Measurements from ENCODE around the gene ZNF724.
"Not testable (repeated sequence)": the region's sequence is repeated elsewhere in the genome, so short reads cannot be mapped to it uniquely, and the experiment has no call there.

The ZNF724 gene

GRCh38 chr19:23249911-23250649 is at the start of gene ZNF724:
Gene ZNF724, minus strand, starts transcription at chr19:23250394. Its CDS starts 152 bp downstream, at chr19:23250242.
- in situ Hi-C loops (cut with MboI; ENCODE audit: low sequenced_read_pairs): no loop called here

GRCh38 chr19:23294141-23294540 is 43.9 kb upstream of the ZNF724 start:
- in situ Hi-C loops (cut with MboI; ENCODE audit: low sequenced_read_pairs): no loop called here

DNA sequence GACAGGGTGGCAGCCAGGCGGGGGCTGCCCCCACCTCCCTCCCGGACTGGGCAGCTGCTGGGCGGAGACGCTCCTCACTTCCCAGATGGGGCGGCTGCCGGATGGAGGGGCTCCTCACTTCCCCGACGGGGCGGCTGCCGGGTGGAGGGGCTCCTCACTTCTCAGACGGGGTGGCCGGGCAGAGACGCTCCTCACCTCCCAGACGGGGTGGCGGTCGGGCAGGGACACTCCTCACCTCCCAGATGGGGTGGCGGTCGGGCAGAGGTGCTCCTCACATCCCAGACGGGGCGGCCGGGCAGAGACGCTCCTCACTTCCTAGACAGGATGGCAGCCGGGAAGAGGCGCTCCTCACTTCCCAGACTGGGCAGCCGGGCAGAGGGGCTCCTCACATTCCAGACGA is 39.8 kb upstream of the ZNF724 start:
- in situ Hi-C loops (cut with MboI; ENCODE audit: low sequenced_read_pairs): not testable (repeated sequence)

- in situ Hi-C loops (cut with MboI; ENCODE audit: low sequenced_read_pairs): no loop called here
Observed at GRCh38 chr19:23287620-23288019, 37.4 kb upstream of the ZNF724 start.

DNA sequence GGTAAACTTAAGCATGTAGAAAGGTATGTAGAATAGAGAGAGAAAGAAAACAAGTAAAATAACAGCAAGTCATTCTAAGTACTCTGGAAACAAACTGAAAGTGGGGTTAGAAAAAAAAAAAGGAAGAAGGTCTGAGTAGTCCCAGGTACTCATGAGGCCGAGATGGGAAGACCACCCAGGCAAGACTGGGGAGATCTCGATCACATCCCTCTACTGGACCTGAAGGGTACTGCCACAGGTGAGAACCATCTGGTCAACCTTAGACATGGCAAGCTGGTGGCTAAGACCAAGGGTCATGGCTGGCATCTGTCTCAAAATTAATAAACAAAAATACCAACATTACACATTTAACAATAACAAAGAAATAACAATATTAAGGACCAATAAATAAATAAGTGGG is 36.3 kb upstream of the ZNF724 start:
- in situ Hi-C loops (cut with MboI; ENCODE audit: low sequenced_read_pairs): no loop called here

DNA sequence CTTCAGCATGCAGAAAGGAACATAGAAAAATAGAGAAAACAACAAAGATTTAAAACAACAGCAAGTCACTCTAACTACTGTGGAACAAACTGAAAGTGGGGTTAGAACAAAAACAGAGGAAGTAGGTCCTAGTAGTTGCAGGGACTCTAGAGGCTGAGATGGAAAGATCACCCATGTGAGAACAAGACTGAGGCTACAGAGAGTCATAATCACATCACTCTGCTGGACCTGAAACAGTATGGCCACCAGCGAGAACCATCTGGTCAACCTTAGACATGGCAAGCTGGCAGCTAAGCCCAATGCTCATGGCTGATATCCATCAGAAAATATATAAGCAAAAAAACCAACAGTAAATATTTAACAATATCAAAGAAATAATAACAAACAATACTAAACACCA is 35.8 kb upstream of the ZNF724 start:
- in situ Hi-C loops (cut with MboI; ENCODE audit: low sequenced_read_pairs): no loop called here

DNA sequence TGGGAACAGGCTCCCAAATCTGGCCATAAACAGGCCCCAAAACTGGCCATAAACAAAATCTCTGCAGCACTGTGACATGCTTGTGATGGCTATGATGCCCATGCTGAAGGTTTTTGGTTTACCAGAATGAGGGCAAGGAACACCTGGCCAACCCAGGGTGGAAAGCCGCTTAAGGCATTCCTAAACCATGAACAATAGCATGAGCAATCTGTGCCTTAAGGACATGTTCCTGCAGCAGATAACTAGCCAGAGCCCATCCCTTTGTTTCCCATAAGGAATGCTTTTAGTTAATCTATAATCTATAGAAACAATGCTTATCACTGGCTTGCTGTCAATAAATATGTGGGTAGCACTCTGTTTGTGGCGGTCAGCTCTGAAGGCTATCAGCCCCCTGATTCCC is 35.1 kb upstream of the ZNF724 start:
- in situ Hi-C loops (cut with MboI; ENCODE audit: low sequenced_read_pairs): not testable (repeated sequence)

GRCh38 chr19:23283925-23284324 is 33.7 kb upstream of the ZNF724 start:
- in situ Hi-C loops (cut with MboI; ENCODE audit: low sequenced_read_pairs): no loop called here

DNA sequence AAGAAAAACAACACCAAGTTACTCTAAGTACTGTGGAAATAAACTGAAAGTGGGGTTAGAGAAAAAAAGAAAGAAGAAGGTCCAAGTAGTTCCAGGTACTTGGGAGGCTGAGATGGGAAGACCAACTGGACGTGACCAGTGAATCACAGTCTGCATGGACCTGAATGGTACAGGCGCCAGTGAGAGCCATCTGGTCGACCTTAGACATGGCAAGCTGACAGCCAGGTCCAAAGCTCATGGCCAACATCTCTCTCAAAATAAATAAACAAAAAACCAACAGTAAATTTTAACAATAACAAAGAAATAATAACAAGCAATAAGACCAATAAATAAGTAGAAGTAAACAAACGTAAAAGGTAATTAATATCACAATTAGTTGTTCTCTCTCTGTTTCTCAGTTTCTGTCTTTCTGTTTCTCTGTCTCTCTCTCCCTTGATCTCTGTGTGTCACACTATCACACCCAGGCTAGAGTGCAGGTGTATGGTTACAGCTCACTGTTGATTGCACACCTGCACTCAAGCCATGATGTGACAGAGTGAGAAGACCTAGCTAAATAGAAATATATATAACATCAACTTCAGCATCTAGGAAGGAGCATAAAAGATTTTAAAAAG is 31.6 kb upstream of the ZNF724 start:
- in situ Hi-C loops (cut with MboI; ENCODE audit: low sequenced_read_pairs): no loop called here

- in situ Hi-C loops (cut with MboI; ENCODE audit: low sequenced_read_pairs): not testable (repeated sequence)
Observed at GRCh38 chr19:23278118-23278517, 27.9 kb upstream of the ZNF724 start.

- in situ Hi-C loops (cut with MboI; ENCODE audit: low sequenced_read_pairs): no loop called here
Observed at GRCh38 chr19:23273590-23274412, 23.6 kb upstream of the ZNF724 start.

DNA sequence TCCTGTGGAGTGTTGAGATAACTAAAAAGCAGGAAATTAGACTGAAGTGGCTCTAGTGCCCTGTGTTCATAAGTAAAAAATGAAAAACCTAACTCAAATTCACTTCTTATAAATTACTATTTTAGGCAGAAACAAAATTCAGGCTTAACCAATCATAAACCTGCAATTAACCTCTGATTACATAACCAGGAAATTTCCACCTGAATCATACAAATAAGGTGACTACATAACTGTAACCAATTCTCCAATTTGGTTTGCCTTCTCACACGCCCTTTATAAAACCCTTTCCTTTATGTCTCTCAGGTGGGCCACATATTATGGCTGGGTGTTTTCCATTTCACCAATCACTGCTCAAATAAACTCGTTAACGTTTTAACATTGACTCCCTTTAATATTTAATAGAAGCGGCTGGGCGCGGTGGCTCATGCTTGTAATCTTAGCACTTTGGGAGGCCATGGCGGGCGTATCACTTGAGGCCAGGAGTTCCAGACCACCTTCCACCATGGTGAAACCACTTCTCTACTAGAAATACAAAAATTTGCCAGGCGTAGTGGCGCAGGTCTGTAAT is 22.9 kb upstream of the ZNF724 start:
- in situ Hi-C loops (cut with MboI; ENCODE audit: low sequenced_read_pairs): no loop called here

- in situ Hi-C loops (cut with MboI; ENCODE audit: low sequenced_read_pairs): no loop called here
Observed at GRCh38 chr19:23263870-23264590, 13.8 kb upstream of the ZNF724 start.

DNA sequence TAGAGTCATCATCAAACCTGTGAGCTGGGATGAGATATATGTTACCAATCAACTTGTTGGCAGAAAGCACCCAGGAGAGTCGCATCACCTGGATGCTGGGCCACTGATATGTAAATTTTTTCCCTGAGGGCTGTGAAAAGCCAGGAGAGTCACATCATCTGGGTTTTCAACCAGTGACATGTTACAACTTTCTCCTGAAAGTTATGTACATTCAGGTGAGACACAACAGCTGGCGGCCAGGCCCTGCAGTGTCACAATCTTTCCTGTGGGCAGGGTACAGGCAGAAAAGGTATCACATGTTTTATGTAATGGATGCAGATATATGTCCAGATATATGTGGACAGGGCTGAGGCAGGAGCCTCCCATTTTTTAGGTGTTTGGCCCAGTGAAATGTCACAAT is 13.2 kb upstream of the ZNF724 start:
- in situ Hi-C loops (cut with MboI; ENCODE audit: low sequenced_read_pairs): no loop called here

GRCh38 chr19:23262920-23263319 is 12.7 kb upstream of the ZNF724 start:
- in situ Hi-C loops (cut with MboI; ENCODE audit: low sequenced_read_pairs): no loop called here

DNA sequence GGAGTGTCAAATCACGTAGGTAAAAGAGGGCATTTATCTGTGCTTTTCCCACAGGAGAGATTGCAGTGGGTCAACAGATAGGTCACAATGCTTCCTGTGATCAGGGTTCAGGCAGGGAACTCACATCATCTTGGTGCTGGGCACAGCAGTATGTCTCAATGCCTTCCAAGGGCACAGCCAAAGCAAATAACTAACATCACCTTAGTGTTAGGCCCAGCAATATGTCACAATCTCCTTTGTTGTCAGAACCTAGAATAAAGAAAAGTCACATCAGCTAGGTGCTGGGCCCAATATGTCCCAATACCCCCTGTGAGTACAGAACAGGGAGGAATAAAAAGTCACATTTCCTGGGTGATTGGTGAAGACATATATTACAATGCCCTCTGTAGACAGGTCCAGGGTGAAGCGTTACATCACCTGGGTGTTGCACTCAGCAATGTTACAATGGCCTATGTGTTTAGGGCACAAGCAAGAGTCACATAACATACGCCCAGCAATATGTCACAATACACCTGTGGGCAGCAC is 11.4 kb upstream of the ZNF724 start:
- in situ Hi-C loops (cut with MboI; ENCODE audit: low sequenced_read_pairs): no loop called here

DNA sequence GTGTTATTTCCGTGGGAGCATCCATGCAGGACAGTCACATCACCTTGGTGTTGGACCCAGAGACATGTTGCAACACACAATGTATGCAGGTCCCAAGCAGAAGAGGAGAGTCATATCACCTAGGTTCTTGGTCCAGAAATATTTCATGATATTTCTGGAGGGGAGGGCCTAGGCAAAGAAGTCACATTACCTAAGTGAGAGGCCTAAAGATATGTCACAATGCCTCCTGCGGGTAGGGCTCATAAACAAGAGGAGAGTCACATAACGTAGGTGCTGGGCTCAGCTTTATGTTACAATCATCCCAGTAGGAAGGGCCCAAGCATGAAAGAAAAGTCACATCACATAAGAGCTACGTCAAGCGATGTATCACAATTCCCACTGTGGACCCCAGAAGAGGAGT is 10.8 kb upstream of the ZNF724 start:
- in situ Hi-C loops (cut with MboI; ENCODE audit: low sequenced_read_pairs): no loop called here

DNA sequence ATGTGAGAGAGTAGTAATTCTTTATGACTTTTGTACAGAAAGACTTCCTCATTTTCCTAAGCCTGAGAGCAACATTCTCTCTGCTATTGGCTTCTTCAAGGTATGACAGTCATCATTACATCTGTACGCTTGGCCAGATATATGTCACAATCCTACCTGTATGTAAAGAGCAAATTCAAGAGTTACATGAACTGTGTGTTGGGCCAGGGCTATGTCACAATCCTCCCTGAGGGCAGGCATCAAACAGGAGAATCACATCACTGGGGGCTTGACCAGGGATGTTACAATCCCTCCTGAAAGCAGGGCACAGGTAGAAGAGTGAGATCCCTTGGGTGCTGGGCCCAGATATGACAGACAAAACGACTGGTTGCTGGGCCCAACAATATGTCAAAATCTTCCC is 9.8 kb upstream of the ZNF724 start:
- in situ Hi-C loops (cut with MboI; ENCODE audit: low sequenced_read_pairs): no loop called here

DNA sequence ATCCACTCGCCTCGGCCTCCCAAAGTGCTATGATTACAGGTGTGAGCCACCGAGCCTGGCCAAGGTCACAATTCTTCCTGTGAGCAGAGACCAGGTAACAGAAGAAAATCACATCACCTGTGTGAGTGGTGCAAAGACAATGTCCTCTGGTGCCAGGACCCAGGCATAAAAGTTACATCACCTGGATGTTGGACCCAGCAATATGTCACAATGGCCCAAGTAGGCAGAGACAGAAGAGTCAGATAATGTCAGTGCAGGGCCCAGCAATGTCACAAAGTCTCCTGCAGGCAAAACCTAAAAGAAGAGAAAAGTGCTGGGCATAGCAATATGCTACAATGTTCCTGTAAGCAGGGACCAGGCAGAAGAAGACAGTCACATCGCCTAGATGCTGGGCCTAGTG is 5.5 kb upstream of the ZNF724 start:
- in situ Hi-C loops (cut with MboI; ENCODE audit: low sequenced_read_pairs): no loop called here

- in situ Hi-C loops (cut with MboI; ENCODE audit: low sequenced_read_pairs): no loop called here
Observed at GRCh38 chr19:23254141-23254910, 4.1 kb upstream of the ZNF724 start.

Measured in HL-60/S4 treated with retinoic acid at 250 ng/mL for 4 days and 3 days (cell line).